ENCODE measurements around the gene BCAS3. TPM values are rescaled to one million over a fixed set of nuclear protein-coding genes. Genes with fewer than 3 reads are reported as not detected.
"Not testable (repeated sequence)": the region's sequence is repeated elsewhere in the genome, so short reads cannot be mapped to it uniquely, and the experiment has no call there.

The BCAS3 gene
- polyA plus RNA-seq, 3 donors from 2014 or later, result 26.3 to 53.8 (median 50.1) TPM

GRCh38 chr17:61140081-61140786, 462.6 kb downstream of the BCAS3 start:
- no peaks in the 10 kb centered on the region for H3K9me3 Mint-ChIP-seq
- H3K27ac Mint-ChIP-seq, result peak overlapping the region; percentile 55 to 92 (median 84)
- H3K27me3 Mint-ChIP-seq (ENCODE audit: low read depth in 3 of 3), result peaks cover 0 to 2% (median 0%) of the 10 kb centered on the region in 3 donors
- H3K36me3 Mint-ChIP-seq, result no peaks in the 10 kb centered on the region
- H3K4me3 Mint-ChIP-seq, result no peak overlapping the region
- no peak for DNase-seq
- H3K4me1 Mint-ChIP-seq, result peaks cover 32 to 47% of the 10 kb centered on the region in 2 donors

GRCh38 chr17:61143026-61143425, 465.4 kb downstream of the BCAS3 start:
- no peak for DNase-seq
- Mint-ChIP-seq H3K4me3 (no peak overlapping the region), H3K27me3 (ENCODE audit: low read depth in 3 of 3) (peaks cover 0 to 3% (median 2%) of the 10 kb centered on the region in 3 donors), H3K36me3 (no peaks in the 10 kb centered on the region), H3K27ac (no peak overlapping the region), H3K4me1 (peaks cover 37 to 55% of the 10 kb centered on the region in 2 donors), H3K9me3 (no peaks in the 10 kb centered on the region)

- peak overlapping the region in 1 of 6 donors; percentile 57 for H3K27ac Mint-ChIP-seq
- H3K36me3 Mint-ChIP-seq, result no peaks in the 10 kb centered on the region
- no peak for DNase-seq
- H3K4me3 Mint-ChIP-seq, result no peak overlapping the region
- H3K4me1 Mint-ChIP-seq, result peaks cover 31 to 51% of the 10 kb centered on the region in 2 donors
- H3K27me3 Mint-ChIP-seq (ENCODE audit: low read depth in 3 of 3), result peaks cover 0 to 3% (median 2%) of the 10 kb centered on the region in 3 donors
- no peaks in the 10 kb centered on the region for H3K9me3 Mint-ChIP-seq
Observed at GRCh38 chr17:61144137-61144536, 466.5 kb downstream of the BCAS3 start.

- Mint-ChIP-seq H3K27ac (peak overlapping the region in 5 of 6 donors; percentile 47 to 87 (median 69)), H3K4me1 (peaks cover 30 to 51% of the 10 kb centered on the region in 2 donors), H3K27me3 (ENCODE audit: low read depth in 3 of 3) (peaks cover 0 to 3% (median 2%) of the 10 kb centered on the region in 3 donors), H3K36me3 (no peaks in the 10 kb centered on the region), H3K9me3 (no peaks in the 10 kb centered on the region), H3K4me3 (peak overlapping the region in 3 of 5 donors; percentile 14 to 40 (median 27))
- DNase-seq, result no peak
Observed at GRCh38 chr17:61144617-61145564, 467.2 kb downstream of the BCAS3 start.

- not testable (repeated sequence) for H3K27ac Mint-ChIP-seq; H3K9me3 Mint-ChIP-seq; DNase-seq; H3K27me3 Mint-ChIP-seq (ENCODE audit: low read depth in 3 of 3); H3K36me3 Mint-ChIP-seq; H3K4me3 Mint-ChIP-seq
- peaks cover 33 to 51% of the 10 kb centered on the region in 2 donors for H3K4me1 Mint-ChIP-seq
Observed at GRCh38 chr17:61146833-61147232, 469.2 kb downstream of the BCAS3 start.

GRCh38 chr17:61149106-61149825, 471.6 kb downstream of the BCAS3 start:
- Mint-ChIP-seq H3K4me1 (peaks cover 33 to 44% of the 10 kb centered on the region in 2 donors), H3K27ac (peak overlapping the region in 3 of 6 donors; percentile 11 to 74 (median 49)), H3K9me3 (no peaks in the 10 kb centered on the region), H3K4me3 (peak overlapping the region in 2 of 5 donors; percentile 5 to 54), H3K36me3 (peaks cover 0 to 4% (median 0%) of the 10 kb centered on the region in 3 donors), H3K27me3 (ENCODE audit: low read depth in 3 of 3) (peaks cover 2 to 5% (median 2%) of the 10 kb centered on the region in 3 donors)
- no peak for DNase-seq

GRCh38 chr17:61149862-61150362, 472.3 kb downstream of the BCAS3 start:
- no peak for DNase-seq
- no peaks in the 10 kb centered on the region for H3K9me3 Mint-ChIP-seq
- peaks cover 2 to 5% (median 2%) of the 10 kb centered on the region in 3 donors for H3K27me3 Mint-ChIP-seq (ENCODE audit: low read depth in 3 of 3)
- H3K27ac Mint-ChIP-seq, result peak overlapping the region in 5 of 6 donors; percentile 11 to 61 (median 49)
- peaks cover 0 to 4% (median 0%) of the 10 kb centered on the region in 3 donors for H3K36me3 Mint-ChIP-seq
- peak overlapping the region in 3 of 5 donors; percentile 5 to 22 (median 8) for H3K4me3 Mint-ChIP-seq
- peaks cover 31 to 38% of the 10 kb centered on the region in 2 donors for H3K4me1 Mint-ChIP-seq

GRCh38 chr17:61150686-61151299, 473.1 kb downstream of the BCAS3 start:
- Mint-ChIP-seq H3K27me3 (ENCODE audit: low read depth in 3 of 3) (peaks cover 0 to 5% (median 2%) of the 10 kb centered on the region in 3 donors), H3K27ac (peak overlapping the region in 2 of 6 donors; percentile 33 to 49), H3K36me3 (peaks cover 0 to 4% (median 0%) of the 10 kb centered on the region in 3 donors), H3K4me3 (no peak overlapping the region), H3K9me3 (no peaks in the 10 kb centered on the region), H3K4me1 (peaks cover 23 to 29% of the 10 kb centered on the region in 2 donors)
- no peak for DNase-seq

- H3K27ac Mint-ChIP-seq, result no peak overlapping the region
- H3K36me3 Mint-ChIP-seq, result peaks cover 0 to 7% (median 5%) of the 10 kb centered on the region in 3 donors
- peaks cover 22 to 27% of the 10 kb centered on the region in 2 donors for H3K4me1 Mint-ChIP-seq
- DNase-seq, result no peak
- no peaks in the 10 kb centered on the region for H3K9me3 Mint-ChIP-seq
- H3K4me3 Mint-ChIP-seq, result no peak overlapping the region
- peaks cover 0 to 4% (median 2%) of the 10 kb centered on the region in 3 donors for H3K27me3 Mint-ChIP-seq (ENCODE audit: low read depth in 3 of 3)
Observed at GRCh38 chr17:61152898-61153297, 475.2 kb downstream of the BCAS3 start.

- Mint-ChIP-seq H3K4me3 (no peak overlapping the region), H3K4me1 (peaks cover 4% of the 10 kb centered on the region in 2 donors), H3K27me3 (ENCODE audit: low read depth in 3 of 3) (peaks cover 0 to 4% (median 2%) of the 10 kb centered on the region in 3 donors), H3K36me3 (peaks cover 0 to 7% (median 5%) of the 10 kb centered on the region in 3 donors), H3K9me3 (no peaks in the 10 kb centered on the region), H3K27ac (no peak overlapping the region)
- DNase-seq, result no peak
Observed at GRCh38 chr17:61155590-61156237, 478.1 kb downstream of the BCAS3 start.

GRCh38 chr17:61157246-61157886, 479.7 kb downstream of the BCAS3 start:
- H3K4me1 Mint-ChIP-seq, result no peaks in the 10 kb centered on the region
- no peak overlapping the region for H3K4me3 Mint-ChIP-seq
- H3K27ac Mint-ChIP-seq, result no peak overlapping the region
- H3K36me3 Mint-ChIP-seq, result peaks cover 0 to 7% (median 5%) of the 10 kb centered on the region in 3 donors
- H3K27me3 Mint-ChIP-seq (ENCODE audit: low read depth in 3 of 3), result peaks cover 0 to 2% (median 0%) of the 10 kb centered on the region in 3 donors
- H3K9me3 Mint-ChIP-seq, result no peaks in the 10 kb centered on the region
- no peak for DNase-seq

GRCh38 chr17:61158376-61158775, 480.7 kb downstream of the BCAS3 start:
- H3K27me3 Mint-ChIP-seq (ENCODE audit: low read depth in 3 of 3), result peaks cover 0 to 2% (median 0%) of the 10 kb centered on the region in 3 donors
- DNase-seq, result no peak
- no peak overlapping the region for H3K4me3 Mint-ChIP-seq
- H3K4me1 Mint-ChIP-seq, result no peaks in the 10 kb centered on the region
- peaks cover 0 to 7% (median 5%) of the 10 kb centered on the region in 3 donors for H3K36me3 Mint-ChIP-seq
- no peak overlapping the region for H3K27ac Mint-ChIP-seq
- H3K9me3 Mint-ChIP-seq, result no peaks in the 10 kb centered on the region

Measured in immature natural killer cell (primary cell).